Ascending aorta (tissue), 2 donors: ENCODE data around the gene ATP6V0E1. TPM values are rescaled to one million over a fixed set of nuclear protein-coding genes. Genes with fewer than 3 reads are reported as not detected.
A peak's percentile ranks its signal among the peaks of the same experiment; 100 is the strongest.
"Not testable (repeated sequence)": the region's sequence is repeated elsewhere in the genome, so short reads cannot be mapped to it uniquely, and the experiment has no call there.

Experiments used
- DNase-seq, 2 donors: peaks; one replicate each; pipeline ENCODE4 v3.0.0-alpha.2; 2019; ENCODE audit warnings: low spot score in 2 of 2
- H3K27ac ChIP-seq, 2 donors: fragments of 200-600 bp; sonication (generic); one replicate each; pipeline ENCODE4 v1.5.1; 2016 to 2017; ENCODE audit warnings: mild to moderate bottlenecking in 1 of 2
- H3K27me3 ChIP-seq: fragments of 200-600 bp; sonication (generic); one replicate; pipeline ENCODE4 v1.5.1; 2017
- H3K36me3 ChIP-seq, 2 donors: fragments of 200-600 bp; sonication (generic); one replicate each; pipeline ENCODE4 v1.5.1; 2016
- H3K4me1 ChIP-seq, 2 donors: fragments of 200-600 bp; sonication (generic); one replicate each; pipeline ENCODE4 v1.5.1; 2016 to 2017; ENCODE audit warnings: mild to moderate bottlenecking in 1 of 2
- H3K4me3 ChIP-seq, 2 donors: fragments of 200-600 bp; sonication (generic); one replicate each; pipeline ENCODE4 v1.5.1; 2016 to 2017; ENCODE audit warnings: mild to moderate bottlenecking in 1 of 2
- H3K9me3 ChIP-seq, 2 donors: fragments of 200-600 bp; sonication (generic); one replicate each; pipeline ENCODE4 v1.5.1; 2016
- intact Hi-C: fragments of 100-400 bp; cut with DNase I; formaldehyde crosslinking; loops from one replicate; pipeline ENCODE4 v1.15.1; 2023
- total RNA-seq: library from RNA; depleted of rRNA; stranded (reverse); fragments of >200 nt; gene quantifications from one replicate; pipeline ENCODE4 v1.1.0, GENCODE V29; 2016
- TF ChIP-seq, protein P1 (sequence below), 3 experiments: fragments of 200-600 bp in 2 of 3; fragments of 450-650 bp in 1 of 3; sonication (generic) in 2 of 3; IDR thresholded peaks; one replicate each; pipeline ENCODE4 v1.5.1; 2016 to 2019; ENCODE audit warnings: antibody characterized with exemption in 3 of 3, mild to moderate bottlenecking in 1 of 3, moderate library complexity in 1 of 3

Gene ATP6V0E1
- total RNA-seq, 1 donor from 2014 or later, result 62.6 TPM

DNA sequence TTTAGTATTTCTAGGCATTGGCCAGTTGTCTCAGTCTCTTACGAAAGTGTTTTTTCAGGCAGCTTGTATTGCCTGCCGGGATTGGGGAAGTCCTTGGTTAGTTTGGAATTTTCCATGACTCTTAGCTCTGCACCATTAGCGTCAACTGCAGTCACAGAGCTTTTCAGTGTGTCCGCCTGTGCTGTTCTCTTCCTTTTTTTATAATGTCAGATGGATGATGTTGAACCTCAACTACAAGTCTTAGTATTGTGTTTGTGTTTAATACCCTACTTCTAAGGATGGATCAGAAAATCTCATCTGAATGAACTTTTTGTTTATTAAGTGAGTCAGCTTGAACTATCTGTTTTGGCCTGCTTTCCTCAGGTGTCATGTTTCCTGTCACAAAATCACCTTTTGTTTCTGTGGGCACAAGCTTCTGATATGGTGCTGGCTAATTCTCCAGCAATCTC lies 33.1 kb downstream of the ATP6V0E1 start:
- H3K27me3 ChIP-seq, result no peaks in the 10 kb centered on the region
- peak overlapping the region in 1 of 2 donors; percentile 33 for H3K4me3 ChIP-seq
- peaks cover 4 to 14% of the 10 kb centered on the region in 2 donors for H3K36me3 ChIP-seq
- peak in 1 of 2 donors; percentile 75 for DNase-seq
- H3K4me1 ChIP-seq, result peaks cover 9 to 27% of the 10 kb centered on the region in 2 donors
- TF ChIP-seq, protein P1, sequence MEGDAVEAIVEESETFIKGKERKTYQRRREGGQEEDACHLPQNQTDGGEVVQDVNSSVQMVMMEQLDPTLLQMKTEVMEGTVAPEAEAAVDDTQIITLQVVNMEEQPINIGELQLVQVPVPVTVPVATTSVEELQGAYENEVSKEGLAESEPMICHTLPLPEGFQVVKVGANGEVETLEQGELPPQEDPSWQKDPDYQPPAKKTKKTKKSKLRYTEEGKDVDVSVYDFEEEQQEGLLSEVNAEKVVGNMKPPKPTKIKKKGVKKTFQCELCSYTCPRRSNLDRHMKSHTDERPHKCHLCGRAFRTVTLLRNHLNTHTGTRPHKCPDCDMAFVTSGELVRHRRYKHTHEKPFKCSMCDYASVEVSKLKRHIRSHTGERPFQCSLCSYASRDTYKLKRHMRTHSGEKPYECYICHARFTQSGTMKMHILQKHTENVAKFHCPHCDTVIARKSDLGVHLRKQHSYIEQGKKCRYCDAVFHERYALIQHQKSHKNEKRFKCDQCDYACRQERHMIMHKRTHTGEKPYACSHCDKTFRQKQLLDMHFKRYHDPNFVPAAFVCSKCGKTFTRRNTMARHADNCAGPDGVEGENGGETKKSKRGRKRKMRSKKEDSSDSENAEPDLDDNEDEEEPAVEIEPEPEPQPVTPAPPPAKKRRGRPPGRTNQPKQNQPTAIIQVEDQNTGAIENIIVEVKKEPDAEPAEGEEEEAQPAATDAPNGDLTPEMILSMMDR (IDR thresholded peaks at IDR 0.05), result no peak
- intact Hi-C loops, result loop anchor here (2.0 kb wide), 2 partner anchors 34 to 40 kb away; partner anchors contain the start of genes ATP6V0E1 and CREBRF
- H3K9me3 ChIP-seq, result no peaks in the 10 kb centered on the region
- H3K27ac ChIP-seq, result peak overlapping the region; percentile 79 to 88

DNA sequence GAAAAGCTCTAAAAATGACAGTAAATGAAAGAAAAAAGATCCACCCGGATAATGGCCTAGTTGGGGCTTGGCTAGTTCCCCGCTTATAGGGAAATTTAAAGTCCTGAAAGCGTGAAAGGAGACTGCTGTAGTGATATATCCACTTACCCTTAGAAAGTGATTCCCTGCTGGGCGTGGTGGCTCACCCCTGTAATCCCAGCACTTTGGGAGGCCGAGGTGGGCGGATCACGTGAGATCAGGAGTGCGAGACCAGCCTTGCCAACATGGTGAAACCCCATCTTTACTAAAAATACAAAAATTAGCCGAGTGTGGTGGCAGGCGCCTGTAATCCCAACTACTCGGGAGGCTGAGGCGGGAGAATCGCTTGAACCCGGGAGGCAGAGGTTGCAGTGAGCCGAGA lies 33.5 kb downstream of the ATP6V0E1 start:
- H3K9me3 ChIP-seq, H3K4me3 ChIP-seq, H3K27me3 ChIP-seq: not testable (repeated sequence)
- Histone ChIP-seq H3K36me3 (peaks cover 6 to 14% of the 10 kb centered on the region in 2 donors), H3K27ac (peak overlapping the region; percentile 79 to 88), H3K4me1 (peaks cover 9 to 27% of the 10 kb centered on the region in 2 donors)
- intact Hi-C loops, result loop anchor here (2.0 kb wide), 2 partner anchors 34 to 40 kb away; partner anchors contain the start of genes ATP6V0E1 and CREBRF
- DNase-seq, result peak in 1 of 2 donors; percentile 53

DNA sequence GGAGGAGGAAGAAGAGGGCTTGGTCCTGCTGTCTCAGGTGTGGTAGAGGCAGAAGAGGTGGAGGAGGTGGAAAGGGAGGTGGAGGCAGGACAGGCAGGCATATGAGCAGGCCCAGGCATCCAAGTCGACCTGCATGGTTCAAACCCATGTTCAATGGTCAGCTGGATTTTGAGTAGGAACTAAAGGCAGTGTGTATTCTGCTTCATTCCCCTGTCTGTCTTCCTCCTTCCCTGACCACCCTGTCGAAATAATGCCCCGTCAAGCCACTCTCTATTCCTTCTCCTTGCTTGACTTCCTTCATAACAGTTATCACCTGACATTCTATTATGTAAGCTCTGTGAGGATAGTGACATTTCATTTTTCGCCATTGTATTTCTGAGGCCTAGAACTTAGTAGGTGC lies 34.8 kb downstream of the ATP6V0E1 start:
- no peak overlapping the region for H3K4me3 ChIP-seq
- peak in 1 of 2 donors; percentile 37 for DNase-seq
- intact Hi-C loops, result no loop called here
- H3K27me3 ChIP-seq, result no peaks in the 10 kb centered on the region
- H3K27ac ChIP-seq, result peak overlapping the region in 1 of 2 donors; percentile 88
- H3K36me3 ChIP-seq, result peaks cover 6 to 20% of the 10 kb centered on the region in 2 donors
- H3K9me3 ChIP-seq, result no peaks in the 10 kb centered on the region
- H3K4me1 ChIP-seq, result peaks cover 9 to 31% of the 10 kb centered on the region in 2 donors
- TF ChIP-seq, protein P1 (IDR thresholded peaks at IDR 0.05), result no peak

DNA sequence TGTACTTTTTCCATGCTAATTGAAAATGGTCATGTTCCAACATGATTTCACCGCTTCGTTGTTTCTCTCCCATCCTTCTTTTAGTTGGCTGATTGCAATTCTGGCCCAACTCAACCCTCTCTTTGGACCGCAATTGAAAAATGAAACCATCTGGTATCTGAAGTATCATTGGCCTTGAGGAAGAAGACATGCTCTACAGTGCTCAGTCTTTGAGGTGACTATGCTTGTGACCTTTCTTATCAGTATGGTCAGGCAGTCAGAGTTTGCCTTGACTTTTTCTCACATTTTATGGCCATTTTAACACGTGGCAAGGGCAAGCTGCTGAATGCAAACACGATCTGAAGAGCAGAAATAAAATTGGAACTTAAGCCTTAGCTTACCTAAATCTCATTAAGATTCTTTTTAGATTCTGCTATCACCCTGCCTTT lies 36.6 kb downstream of the ATP6V0E1 start:
- H3K4me1 ChIP-seq, result peaks cover 9 to 29% of the 10 kb centered on the region in 2 donors
- H3K27me3 ChIP-seq, result no peaks in the 10 kb centered on the region
- DNase-seq, result peak in 1 of 2 donors; percentile 5
- intact Hi-C loops, result no loop called here
- TF ChIP-seq, protein P1 (IDR thresholded peaks at IDR 0.05), result no peak
- peak overlapping the region in 1 of 2 donors; percentile 6 for H3K4me3 ChIP-seq
- H3K9me3 ChIP-seq, result no peaks in the 10 kb centered on the region
- peak overlapping the region; percentile 64 to 65 for H3K27ac ChIP-seq
- H3K36me3 ChIP-seq, result peaks cover 6 to 20% of the 10 kb centered on the region in 2 donors

DNA sequence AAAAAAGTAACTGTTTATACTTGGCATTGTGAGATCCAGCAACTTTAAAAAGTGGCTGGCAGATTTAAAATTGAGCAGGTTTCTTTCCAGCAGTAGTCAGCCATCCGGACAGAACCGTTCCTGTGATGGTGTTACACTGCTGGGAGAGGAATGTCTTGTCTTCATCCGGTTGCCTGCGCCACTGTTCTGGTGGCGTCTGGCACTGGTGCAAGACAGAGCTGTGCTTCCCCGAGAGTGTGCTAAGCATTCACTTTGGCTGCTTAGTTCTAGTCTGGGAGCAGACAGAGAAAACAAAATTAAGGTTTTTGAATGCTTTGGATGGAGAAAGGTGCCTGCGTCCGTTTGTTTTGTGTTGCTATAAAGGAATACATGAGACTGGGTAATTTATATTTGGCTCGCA lies 37.1 kb downstream of the ATP6V0E1 start:
- TF ChIP-seq, protein P1 (IDR thresholded peaks at IDR 0.05), result no peak
- DNase-seq, result peak in 1 of 2 donors; percentile 68
- H3K9me3 ChIP-seq, result no peaks in the 10 kb centered on the region
- intact Hi-C loops, result no loop called here
- H3K27ac ChIP-seq, result peak overlapping the region; percentile 64 to 65
- H3K4me3 ChIP-seq, result peak overlapping the region in 1 of 2 donors; percentile 6
- H3K27me3 ChIP-seq, result no peaks in the 10 kb centered on the region
- H3K4me1 ChIP-seq, result peaks cover 9 to 24% of the 10 kb centered on the region in 2 donors
- peaks cover 6 to 20% of the 10 kb centered on the region in 2 donors for H3K36me3 ChIP-seq

DNA sequence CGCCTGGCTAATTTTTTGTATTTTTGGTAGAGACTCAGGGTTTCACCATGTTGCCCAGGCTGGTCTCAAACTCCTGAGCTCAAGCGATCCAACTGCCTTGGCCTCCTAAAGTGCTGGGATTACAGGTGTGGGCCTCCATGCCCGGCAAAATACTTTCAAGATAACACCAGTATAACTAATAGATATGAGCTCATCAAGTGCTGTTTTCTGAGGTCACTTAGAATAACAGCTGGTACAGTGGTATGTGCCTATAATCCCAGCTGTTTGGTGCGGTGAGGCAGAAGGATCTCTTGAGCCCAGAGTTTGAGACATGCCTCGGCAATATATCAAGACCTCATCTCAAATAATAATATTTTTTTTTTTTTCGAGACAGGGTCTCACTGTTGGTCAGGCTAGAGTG lies 42.1 kb downstream of the ATP6V0E1 start:
- DNase-seq, result no peak
- intact Hi-C loops, result no loop called here
- H3K4me1 ChIP-seq, result peaks cover 0 to 30% of the 10 kb centered on the region in 2 donors
- H3K9me3 ChIP-seq, result no peaks in the 10 kb centered on the region
- no peaks in the 10 kb centered on the region for H3K27me3 ChIP-seq
- TF ChIP-seq, protein P1 (IDR thresholded peaks at IDR 0.05), result no peak
- no peak overlapping the region for H3K27ac ChIP-seq
- peaks cover 6 to 15% of the 10 kb centered on the region in 2 donors for H3K36me3 ChIP-seq
- H3K4me3 ChIP-seq, result no peak overlapping the region
